ENCODE data around the gene S100A6. TPM values are rescaled to one million over a fixed set of nuclear protein-coding genes. Genes with fewer than 3 reads are reported as not detected.

The S100A6 gene
- total and polyA plus RNA-seq, 4 donors: 165 to 10,136 (median 2,002) TPM

GRCh38 chr1:153495536-153495935 lies 40.3 kb downstream of the S100A6 start:
- no peak overlapping the region for H3K27ac ChIP-seq (ENCODE audit: low read depth in 1 of 2, low read length in 1 of 2)
- 73 to 75% methylated on average over 6 of the region's 6 CpGs for WGBS, 2 donors
- ATAC-seq (ENCODE audit: insufficient read depth, low FRiP score): no peak
- H3K27me3 ChIP-seq (ENCODE audit: control insufficient read depth in 3 of 3, insufficient read depth in 3 of 3, low read length in 2 of 3): no peaks in the 10 kb centered on the region
- no peak for DNase-seq
- no peaks in the 10 kb centered on the region for H3K9me3 ChIP-seq (ENCODE audit: control insufficient read depth in 4 of 4, insufficient read depth in 3 of 4, low read length in 3 of 4)
- H3K36me3 ChIP-seq (ENCODE audit: control insufficient read depth in 4 of 4, insufficient read depth in 4 of 4, low read length in 4 of 4): no peaks in the 10 kb centered on the region
- H3K4me1 ChIP-seq (ENCODE audit: control insufficient read depth in 5 of 5, insufficient read depth in 5 of 5, low read length in 5 of 5): peaks cover 0 to 29% (median 7%) of the 10 kb centered on the region in 5 donors
- no peak for TF ChIP-seq CTCF (IDR thresholded peaks at IDR 0.05; ENCODE audit: control extremely low read depth, extremely low read depth)
- no peak overlapping the region for H3K9ac ChIP-seq (ENCODE audit: insufficient read depth in 1 of 2, low read length in 2 of 2)
- no peak overlapping the region for H3K4me3 ChIP-seq

DNA sequence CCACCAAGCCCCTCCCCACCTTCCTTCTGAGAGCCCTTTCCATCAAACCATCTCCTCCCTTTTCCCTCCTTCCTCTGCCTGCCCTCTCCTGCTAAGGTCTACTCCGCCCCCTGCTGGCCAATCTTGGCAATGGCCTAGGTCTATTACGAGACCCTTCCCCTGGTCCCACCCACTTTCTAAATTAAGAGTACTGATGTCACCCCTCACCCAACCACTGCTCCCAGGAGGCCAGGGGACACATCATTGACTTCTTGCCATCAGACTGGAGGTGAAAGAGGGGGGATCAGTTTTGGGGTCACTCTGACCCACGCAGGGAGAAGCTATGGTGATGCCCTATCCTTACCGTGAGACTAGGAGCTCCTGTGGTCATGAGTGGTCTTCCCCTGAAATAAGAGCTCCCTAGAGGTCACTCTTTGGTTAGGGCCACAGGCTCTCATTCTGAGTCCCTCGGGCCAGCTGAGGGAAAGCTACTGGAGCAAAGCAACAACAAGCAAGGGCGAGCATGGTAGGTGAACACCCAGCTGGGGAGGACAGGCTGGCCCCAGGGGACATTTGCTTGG lies 40.7 kb downstream of the S100A6 start:
- Histone ChIP-seq H3K4me1 (ENCODE audit: control insufficient read depth in 5 of 5, insufficient read depth in 5 of 5, low read length in 5 of 5) (peaks cover 0 to 33% (median 7%) of the 10 kb centered on the region in 5 donors), H3K9me3 (ENCODE audit: control insufficient read depth in 4 of 4, insufficient read depth in 3 of 4, low read length in 3 of 4) (no peaks in the 10 kb centered on the region), H3K36me3 (ENCODE audit: control insufficient read depth in 4 of 4, insufficient read depth in 4 of 4, low read length in 4 of 4) (no peaks in the 10 kb centered on the region), H3K27ac (ENCODE audit: low read depth in 1 of 2, low read length in 1 of 2) (no peak overlapping the region), H3K4me3 (no peak overlapping the region), H3K27me3 (ENCODE audit: control insufficient read depth in 3 of 3, insufficient read depth in 3 of 3, low read length in 2 of 3) (no peaks in the 10 kb centered on the region), H3K9ac (ENCODE audit: insufficient read depth in 1 of 2, low read length in 2 of 2) (no peak overlapping the region)
- no peak for ATAC-seq (ENCODE audit: insufficient read depth, low FRiP score)
- peak; percentile 73 for TF ChIP-seq CTCF (IDR thresholded peaks at IDR 0.05; ENCODE audit: control extremely low read depth, extremely low read depth)
- DNase-seq: peak; percentile 73 to 84 (median 73)
- WGBS, 2 donors: 41% methylated on average over 6 of the region's 6 CpGs

DNA sequence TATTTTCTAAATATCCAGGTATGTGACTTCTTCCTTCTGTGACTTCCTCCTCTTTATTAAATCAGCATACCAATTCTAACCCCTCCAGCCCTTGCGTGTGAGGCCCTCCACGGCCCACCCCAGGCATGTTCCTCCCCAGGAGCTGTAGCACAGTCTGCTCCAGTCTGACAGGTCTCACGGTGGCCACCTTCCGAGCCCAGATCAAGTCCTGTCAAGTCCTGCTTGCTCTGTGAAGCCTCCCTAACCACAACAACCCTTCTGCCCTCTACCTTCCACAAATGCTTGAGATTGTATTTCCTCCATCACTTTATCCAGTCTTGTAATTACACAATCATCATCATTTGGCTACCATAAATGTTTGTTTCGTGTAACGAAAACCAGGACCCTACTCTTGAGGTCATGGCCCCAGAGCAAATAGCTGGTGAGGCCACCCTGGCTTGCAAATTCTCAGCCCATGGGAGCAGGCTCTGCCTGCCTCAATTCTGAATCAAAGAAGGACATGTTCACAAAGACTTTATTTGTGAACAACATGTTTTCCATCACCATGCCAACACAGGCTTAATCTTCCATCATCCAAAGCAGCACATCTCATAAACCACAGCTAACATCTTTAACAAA lies 42.3 kb downstream of the S100A6 start:
- TF ChIP-seq CTCF (IDR thresholded peaks at IDR 0.05; ENCODE audit: control extremely low read depth, extremely low read depth): no peak
- Histone ChIP-seq H3K27me3 (ENCODE audit: control insufficient read depth in 3 of 3, insufficient read depth in 3 of 3, low read length in 2 of 3) (no peaks in the 10 kb centered on the region), H3K4me3 (no peak overlapping the region), H3K36me3 (ENCODE audit: control insufficient read depth in 4 of 4, insufficient read depth in 4 of 4, low read length in 4 of 4) (no peaks in the 10 kb centered on the region), H3K9me3 (ENCODE audit: control insufficient read depth in 4 of 4, insufficient read depth in 3 of 4, low read length in 3 of 4) (no peaks in the 10 kb centered on the region), H3K27ac (ENCODE audit: low read depth in 1 of 2, low read length in 1 of 2) (no peak overlapping the region), H3K9ac (ENCODE audit: insufficient read depth in 1 of 2, low read length in 2 of 2) (no peak overlapping the region), H3K4me1 (ENCODE audit: control insufficient read depth in 5 of 5, insufficient read depth in 5 of 5, low read length in 5 of 5) (peaks cover 0 to 21% (median 5%) of the 10 kb centered on the region in 5 donors)
- peak in 1 of 3 donors; percentile 37 for DNase-seq
- 74 to 75% methylated on average over 6 of the region's 6 CpGs for WGBS, 2 donors
- no peak for ATAC-seq (ENCODE audit: insufficient read depth, low FRiP score)
